ENCODE results near the gene PCDHB12.
"Not testable (repeated sequence)": the region's sequence is repeated elsewhere in the genome, so short reads cannot be mapped to it uniquely, and the experiment has no call there.

The PCDHB12 gene

GRCh38 chr5:141234109-141234667 is 25.7 kb downstream of the PCDHB12 start:
- Histone ChIP-seq H3K9me3 (ENCODE audit: control insufficient read depth in 5 of 5, low read length in 5 of 5) (peaks cover 50 to 83% (median 75%) of the 10 kb centered on the region in 5 donors), H3K36me3 (ENCODE audit: control insufficient read depth in 5 of 5, insufficient read depth in 5 of 5, low read length in 5 of 5) (no peaks in the 10 kb centered on the region), H3K4me3 (ENCODE audit: low read depth in 1 of 5, low read length in 5 of 5) (peak overlapping the region; percentile 45 to 60 (median 51)), H3K9ac (ENCODE audit: low read length in 5 of 5) (no peak overlapping the region), H3K27ac (ENCODE audit: low read depth, low read length) (no peak overlapping the region), H3K4me1 (ENCODE audit: control insufficient read depth in 5 of 5, insufficient read depth in 5 of 5, low read length in 5 of 5) (no peaks in the 10 kb centered on the region), H3K27me3 (ENCODE audit: control insufficient read depth in 5 of 5, insufficient read depth in 4 of 5, low read length in 5 of 5) (peaks cover 0 to 2% (median 0%) of the 10 kb centered on the region in 5 donors)

DNA sequence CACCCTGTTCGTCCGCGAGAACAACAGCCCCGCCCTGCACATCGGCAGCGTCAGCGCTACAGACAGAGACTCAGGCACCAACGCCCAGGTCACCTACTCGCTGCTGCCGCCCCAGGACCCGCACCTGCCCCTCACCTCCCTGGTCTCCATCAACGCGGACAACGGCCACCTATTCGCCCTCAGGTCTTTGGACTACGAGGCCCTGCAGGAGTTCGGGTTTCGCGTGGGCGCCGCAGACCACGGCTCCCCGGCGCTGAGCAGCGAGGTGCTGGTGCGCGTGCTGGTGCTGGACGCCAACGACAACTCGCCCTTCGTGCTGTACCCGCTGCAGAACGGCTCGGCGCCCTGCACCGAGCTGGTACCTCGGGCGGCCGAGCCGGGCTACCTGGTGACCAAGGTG is 27.4 kb downstream of the PCDHB12 start:
- peaks cover 62 to 92% (median 87%) of the 10 kb centered on the region in 5 donors for H3K9me3 ChIP-seq (ENCODE audit: control insufficient read depth in 5 of 5, low read length in 5 of 5)
- not testable (repeated sequence) for H3K27me3 ChIP-seq (ENCODE audit: control insufficient read depth in 5 of 5, insufficient read depth in 4 of 5, low read length in 5 of 5); H3K4me1 ChIP-seq (ENCODE audit: control insufficient read depth in 5 of 5, insufficient read depth in 5 of 5, low read length in 5 of 5); H3K27ac ChIP-seq (ENCODE audit: low read depth, low read length); H3K9ac ChIP-seq (ENCODE audit: low read length in 5 of 5); H3K36me3 ChIP-seq (ENCODE audit: control insufficient read depth in 5 of 5, insufficient read depth in 5 of 5, low read length in 5 of 5)
- H3K4me3 ChIP-seq (ENCODE audit: low read depth in 1 of 5, low read length in 5 of 5), result peak overlapping the region in 3 of 5 donors; percentile 8 to 55 (median 47)

- no peaks in the 10 kb centered on the region for H3K4me1 ChIP-seq (ENCODE audit: control insufficient read depth in 5 of 5, insufficient read depth in 5 of 5, low read length in 5 of 5)
- H3K36me3 ChIP-seq (ENCODE audit: control insufficient read depth in 5 of 5, insufficient read depth in 5 of 5, low read length in 5 of 5), result no peaks in the 10 kb centered on the region
- peak overlapping the region in 2 of 5 donors; percentile 33 to 55 for H3K4me3 ChIP-seq (ENCODE audit: low read depth in 1 of 5, low read length in 5 of 5)
- H3K27me3 ChIP-seq (ENCODE audit: control insufficient read depth in 5 of 5, insufficient read depth in 4 of 5, low read length in 5 of 5), result peaks cover 0 to 3% (median 0%) of the 10 kb centered on the region in 5 donors
- H3K9ac ChIP-seq (ENCODE audit: low read length in 5 of 5), result no peak overlapping the region
- H3K9me3 ChIP-seq (ENCODE audit: control insufficient read depth in 5 of 5, low read length in 5 of 5), result peaks cover 67 to 93% (median 91%) of the 10 kb centered on the region in 5 donors
- H3K27ac ChIP-seq (ENCODE audit: low read depth, low read length), result no peak overlapping the region
Measured at GRCh38 chr5:141236516-141237313, 28.2 kb downstream of the PCDHB12 start.

DNA sequence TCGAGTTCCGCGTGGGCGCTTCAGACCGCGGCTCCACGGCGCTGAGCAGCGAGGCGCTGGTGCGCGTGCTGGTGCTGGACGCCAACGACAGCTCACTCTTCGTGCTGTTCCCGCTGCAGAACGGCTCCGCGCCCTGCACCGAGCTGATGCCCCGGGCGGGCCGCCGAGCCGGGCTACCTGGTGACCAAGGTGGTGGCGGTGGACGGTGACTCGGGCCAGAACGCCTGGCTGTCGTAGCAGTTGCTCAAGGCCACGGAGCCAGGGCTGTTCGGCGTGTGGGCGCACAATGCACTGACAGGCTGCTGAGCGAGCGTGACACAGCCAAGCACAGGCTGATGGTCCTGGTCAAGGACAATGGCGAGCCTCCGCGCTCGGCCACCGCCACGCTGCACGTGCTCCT is 33.0 kb downstream of the PCDHB12 start:
- H3K9me3 ChIP-seq (ENCODE audit: control insufficient read depth in 5 of 5, low read length in 5 of 5), result peaks cover 61 to 94% (median 79%) of the 10 kb centered on the region in 5 donors
- peaks cover 0 to 3% (median 0%) of the 10 kb centered on the region in 5 donors for H3K27me3 ChIP-seq (ENCODE audit: control insufficient read depth in 5 of 5, insufficient read depth in 4 of 5, low read length in 5 of 5)
- H3K4me3 ChIP-seq (ENCODE audit: low read depth in 1 of 5, low read length in 5 of 5), result peak overlapping the region in 3 of 5 donors; percentile 11 to 40 (median 22)
- H3K4me1 ChIP-seq (ENCODE audit: control insufficient read depth in 5 of 5, insufficient read depth in 5 of 5, low read length in 5 of 5), result peaks cover 0 to 5% (median 0%) of the 10 kb centered on the region in 5 donors
- no peak overlapping the region for H3K27ac ChIP-seq (ENCODE audit: low read depth, low read length)
- H3K36me3 ChIP-seq (ENCODE audit: control insufficient read depth in 5 of 5, insufficient read depth in 5 of 5, low read length in 5 of 5), result no peaks in the 10 kb centered on the region
- no peak overlapping the region for H3K9ac ChIP-seq (ENCODE audit: low read length in 5 of 5)

GRCh38 chr5:141245250-141245717 is 36.8 kb downstream of the PCDHB12 start, which contains the start of gene PCDHB15:
PCDHB15 (plus strand) TSS chr5:141245395; CDS start chr5:141245579, 184 bp downstream.
- Histone ChIP-seq H3K9ac (ENCODE audit: low read length in 5 of 5) (no peak within 1 kb of the TSS), H3K27me3 (ENCODE audit: control insufficient read depth in 5 of 5, insufficient read depth in 4 of 5, low read length in 5 of 5) (peaks cover 0 to 2% (median 0%) of the 10 kb centered on the region in 5 donors)

DNA sequence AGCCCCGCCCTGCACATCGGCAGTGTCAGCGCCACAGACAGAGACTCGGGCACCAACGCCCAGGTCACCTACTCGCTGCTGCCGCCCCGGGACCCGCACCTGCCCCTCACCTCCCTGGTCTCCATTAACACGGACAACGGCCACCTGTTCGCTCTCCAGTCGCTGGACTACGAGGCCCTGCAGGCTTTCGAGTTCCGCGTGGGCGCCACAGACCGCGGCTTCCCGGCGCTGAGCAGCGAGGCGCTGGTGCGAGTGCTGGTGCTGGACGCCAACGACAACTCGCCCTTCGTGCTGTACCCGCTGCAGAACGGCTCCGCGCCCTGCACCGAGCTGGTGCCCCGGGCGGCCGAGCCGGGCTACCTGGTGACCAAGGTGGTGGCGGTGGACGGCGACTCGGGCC is 38.5 kb downstream of the PCDHB12 start:
- not testable (repeated sequence) for H3K4me1 ChIP-seq (ENCODE audit: control insufficient read depth in 5 of 5, insufficient read depth in 5 of 5, low read length in 5 of 5); H3K27me3 ChIP-seq (ENCODE audit: control insufficient read depth in 5 of 5, insufficient read depth in 4 of 5, low read length in 5 of 5); H3K36me3 ChIP-seq (ENCODE audit: control insufficient read depth in 5 of 5, insufficient read depth in 5 of 5, low read length in 5 of 5); H3K9ac ChIP-seq (ENCODE audit: low read length in 5 of 5); H3K27ac ChIP-seq (ENCODE audit: low read depth, low read length)
- Histone ChIP-seq H3K9me3 (ENCODE audit: control insufficient read depth in 5 of 5, low read length in 5 of 5) (peaks cover 56 to 94% (median 77%) of the 10 kb centered on the region in 5 donors), H3K4me3 (ENCODE audit: low read depth in 1 of 5, low read length in 5 of 5) (peak overlapping the region in 2 of 5 donors; percentile 62 to 64)

More at GRCh38 chr5:141245250-141245717, 36.8 kb downstream of the PCDHB12 start, which contains the start of gene PCDHB15:
- Histone ChIP-seq H3K4me1 (ENCODE audit: control insufficient read depth in 5 of 5, insufficient read depth in 5 of 5, low read length in 5 of 5) (peaks cover 0 to 5% (median 0%) of the 10 kb centered on the region in 5 donors), H3K4me3 (ENCODE audit: low read depth in 1 of 5, low read length in 5 of 5) (peak within 1 kb of the TSS; percentile 51 to 67 (median 62)), H3K27ac (ENCODE audit: low read depth, low read length) (no peak within 1 kb of the TSS), H3K36me3 (ENCODE audit: control insufficient read depth in 5 of 5, insufficient read depth in 5 of 5, low read length in 5 of 5) (no peaks in the 10 kb centered on the region), H3K9me3 (ENCODE audit: control insufficient read depth in 5 of 5, low read length in 5 of 5) (peaks cover 52 to 96% (median 78%) of the 10 kb centered on the region in 5 donors)

DNA sequence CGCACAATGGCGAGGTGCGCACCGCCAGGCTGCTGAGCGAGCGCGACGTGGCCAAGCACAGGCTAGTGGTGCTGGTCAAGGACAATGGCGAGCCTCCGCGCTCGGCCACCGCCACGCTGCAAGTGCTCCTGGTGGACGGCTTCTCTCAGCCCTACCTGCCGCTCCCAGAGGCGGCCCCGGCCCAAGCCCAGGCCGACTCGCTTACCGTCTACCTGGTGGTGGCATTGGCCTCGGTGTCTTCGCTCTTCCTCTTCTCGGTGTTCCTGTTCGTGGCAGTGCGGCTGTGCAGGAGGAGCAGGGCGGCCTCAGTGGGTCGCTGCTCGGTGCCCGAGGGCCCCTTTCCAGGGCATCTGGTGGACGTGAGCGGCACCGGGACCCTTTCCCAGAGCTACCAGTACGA is 38.9 kb downstream of the PCDHB12 start:
- not testable (repeated sequence) for H3K9ac ChIP-seq (ENCODE audit: low read length in 5 of 5); H3K27me3 ChIP-seq (ENCODE audit: control insufficient read depth in 5 of 5, insufficient read depth in 4 of 5, low read length in 5 of 5); H3K4me1 ChIP-seq (ENCODE audit: control insufficient read depth in 5 of 5, insufficient read depth in 5 of 5, low read length in 5 of 5); H3K36me3 ChIP-seq (ENCODE audit: control insufficient read depth in 5 of 5, insufficient read depth in 5 of 5, low read length in 5 of 5); H3K27ac ChIP-seq (ENCODE audit: low read depth, low read length)
- H3K4me3 ChIP-seq (ENCODE audit: low read depth in 1 of 5, low read length in 5 of 5), result peak overlapping the region in 2 of 5 donors; percentile 38 to 62
- H3K9me3 ChIP-seq (ENCODE audit: control insufficient read depth in 5 of 5, low read length in 5 of 5), result peaks cover 56 to 96% (median 79%) of the 10 kb centered on the region in 5 donors

DNA sequence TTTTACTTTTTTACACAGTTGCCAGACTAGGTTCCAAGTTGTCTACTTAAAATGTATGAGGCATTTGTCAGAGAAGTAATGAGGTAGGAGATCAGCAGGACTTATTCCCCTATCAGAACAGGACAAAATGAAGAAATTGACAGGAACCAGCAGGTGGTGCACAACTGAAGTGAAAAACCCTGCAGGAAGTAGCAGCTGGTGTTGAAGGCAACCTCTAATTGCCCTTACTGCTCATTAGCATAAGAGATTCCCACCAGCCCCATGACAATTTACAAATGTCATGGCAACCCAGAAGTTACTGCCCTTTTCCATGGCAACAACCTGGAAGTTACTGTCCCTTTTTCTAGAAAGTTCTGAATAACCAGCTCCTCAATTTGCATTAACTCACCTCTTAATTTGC is 42.1 kb downstream of the PCDHB12 start:
- H3K9me3 ChIP-seq (ENCODE audit: control insufficient read depth in 5 of 5, low read length in 5 of 5), result peaks cover 74 to 97% (median 95%) of the 10 kb centered on the region in 5 donors
- H3K36me3 ChIP-seq (ENCODE audit: control insufficient read depth in 5 of 5, insufficient read depth in 5 of 5, low read length in 5 of 5), result no peaks in the 10 kb centered on the region
- no peaks in the 10 kb centered on the region for H3K27me3 ChIP-seq (ENCODE audit: control insufficient read depth in 5 of 5, insufficient read depth in 4 of 5, low read length in 5 of 5)
- peak overlapping the region in 4 of 5 donors; percentile 26 to 47 (median 32) for H3K4me3 ChIP-seq (ENCODE audit: low read depth in 1 of 5, low read length in 5 of 5)
- H3K4me1 ChIP-seq (ENCODE audit: control insufficient read depth in 5 of 5, insufficient read depth in 5 of 5, low read length in 5 of 5), result peaks cover 0 to 2% (median 0%) of the 10 kb centered on the region in 5 donors
- no peak overlapping the region for H3K27ac ChIP-seq (ENCODE audit: low read depth, low read length)
- H3K9ac ChIP-seq (ENCODE audit: low read length in 5 of 5), result no peak overlapping the region

- Histone ChIP-seq H3K27me3 (ENCODE audit: control insufficient read depth in 5 of 5, insufficient read depth in 4 of 5, low read length in 5 of 5) (no peaks in the 10 kb centered on the region), H3K36me3 (ENCODE audit: control insufficient read depth in 5 of 5, insufficient read depth in 5 of 5, low read length in 5 of 5) (no peaks in the 10 kb centered on the region), H3K27ac (ENCODE audit: low read depth, low read length) (no peak overlapping the region), H3K9me3 (ENCODE audit: control insufficient read depth in 5 of 5, low read length in 5 of 5) (peaks cover 76 to 100% (median 93%) of the 10 kb centered on the region in 5 donors), H3K4me1 (ENCODE audit: control insufficient read depth in 5 of 5, insufficient read depth in 5 of 5, low read length in 5 of 5) (no peaks in the 10 kb centered on the region), H3K9ac (ENCODE audit: low read length in 5 of 5) (no peak overlapping the region), H3K4me3 (ENCODE audit: low read depth in 1 of 5, low read length in 5 of 5) (peak overlapping the region in 3 of 5 donors; percentile 9 to 60 (median 26))
Measured at GRCh38 chr5:141258464-141258863, 49.9 kb downstream of the PCDHB12 start.

- Histone ChIP-seq H3K27ac (ENCODE audit: low read depth, low read length) (no peak overlapping the region), H3K36me3 (ENCODE audit: control insufficient read depth in 5 of 5, insufficient read depth in 5 of 5, low read length in 5 of 5) (peaks cover 0 to 1% (median 0%) of the 10 kb centered on the region in 5 donors), H3K27me3 (ENCODE audit: control insufficient read depth in 5 of 5, insufficient read depth in 4 of 5, low read length in 5 of 5) (no peaks in the 10 kb centered on the region), H3K9ac (ENCODE audit: low read length in 5 of 5) (no peak overlapping the region), H3K9me3 (ENCODE audit: control insufficient read depth in 5 of 5, low read length in 5 of 5) (peaks cover 73 to 100% (median 93%) of the 10 kb centered on the region in 5 donors), H3K4me3 (ENCODE audit: low read depth in 1 of 5, low read length in 5 of 5) (peak overlapping the region; percentile 7 to 60 (median 24)), H3K4me1 (ENCODE audit: control insufficient read depth in 5 of 5, insufficient read depth in 5 of 5, low read length in 5 of 5) (no peaks in the 10 kb centered on the region)
Measured at GRCh38 chr5:141258948-141259347, 50.4 kb downstream of the PCDHB12 start.

All from subcutaneous abdominal adipose tissue (tissue), 5 donors.